ENCODE measurements around the gene NCAPD2. TPM values are rescaled to one million over a fixed set of nuclear protein-coding genes. Genes with fewer than 3 reads are reported as not detected.

The NCAPD2 gene
- total RNA-seq, 1 donor from 2014 or later = 113 TPM

DNA sequence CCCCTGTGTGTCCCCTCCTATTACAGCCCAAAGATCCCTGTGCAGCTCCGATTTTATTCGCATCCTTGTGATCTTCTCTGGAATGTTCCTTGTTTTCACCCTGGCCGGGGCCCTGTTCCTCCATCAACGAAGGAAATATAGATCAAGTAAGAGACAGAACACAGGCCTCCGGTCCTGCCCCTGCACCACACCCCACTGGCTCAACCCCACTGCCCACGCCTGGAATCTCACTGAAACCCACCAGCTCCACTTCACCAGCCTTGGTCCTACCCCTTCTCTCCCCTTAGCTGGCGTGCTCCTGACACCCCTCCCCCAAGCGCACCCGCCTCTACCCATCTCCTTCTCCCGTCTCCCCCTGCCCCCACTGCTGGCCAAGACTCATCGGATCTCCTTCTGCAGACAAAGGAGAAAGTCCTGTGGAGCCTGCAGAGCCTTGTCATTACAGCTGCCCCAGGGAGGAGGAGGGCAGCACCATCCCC, 43.0 kb upstream of the NCAPD2 start:
- no peaks in the 10 kb centered on the region for H4K20me1 ChIP-seq (ENCODE audit: low read depth)
- Mint-ChIP-seq H3K27me3 (ENCODE audit: insufficient read depth, low read depth) (peaks cover 7% of the 10 kb centered on the region), H3K36me3 (no peaks in the 10 kb centered on the region), H3K9me3 (no peaks in the 10 kb centered on the region), H3K27ac (peak overlapping the region; percentile 98), H3K4me1 (peaks cover 44% of the 10 kb centered on the region), H3K4me3 (peak overlapping the region; percentile 78)
- H3K4me1 ChIP-seq = peaks cover 38% of the 10 kb centered on the region
- peaks cover 38% of the 10 kb centered on the region for H3F3A ChIP-seq (ENCODE audit: low read depth)
- peak overlapping the region; percentile 77 for H3K4me2 ChIP-seq
- peak overlapping the region; percentile 30 for H3K4me3 ChIP-seq
- no peak for DNase-seq (ENCODE audit: low spot score)
- TF ChIP-seq, protein P1, sequence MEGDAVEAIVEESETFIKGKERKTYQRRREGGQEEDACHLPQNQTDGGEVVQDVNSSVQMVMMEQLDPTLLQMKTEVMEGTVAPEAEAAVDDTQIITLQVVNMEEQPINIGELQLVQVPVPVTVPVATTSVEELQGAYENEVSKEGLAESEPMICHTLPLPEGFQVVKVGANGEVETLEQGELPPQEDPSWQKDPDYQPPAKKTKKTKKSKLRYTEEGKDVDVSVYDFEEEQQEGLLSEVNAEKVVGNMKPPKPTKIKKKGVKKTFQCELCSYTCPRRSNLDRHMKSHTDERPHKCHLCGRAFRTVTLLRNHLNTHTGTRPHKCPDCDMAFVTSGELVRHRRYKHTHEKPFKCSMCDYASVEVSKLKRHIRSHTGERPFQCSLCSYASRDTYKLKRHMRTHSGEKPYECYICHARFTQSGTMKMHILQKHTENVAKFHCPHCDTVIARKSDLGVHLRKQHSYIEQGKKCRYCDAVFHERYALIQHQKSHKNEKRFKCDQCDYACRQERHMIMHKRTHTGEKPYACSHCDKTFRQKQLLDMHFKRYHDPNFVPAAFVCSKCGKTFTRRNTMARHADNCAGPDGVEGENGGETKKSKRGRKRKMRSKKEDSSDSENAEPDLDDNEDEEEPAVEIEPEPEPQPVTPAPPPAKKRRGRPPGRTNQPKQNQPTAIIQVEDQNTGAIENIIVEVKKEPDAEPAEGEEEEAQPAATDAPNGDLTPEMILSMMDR (IDR thresholded peaks at IDR 0.05) = no peak
- no peak for TF ChIP-seq EZH2 (IDR thresholded peaks at IDR 0.05)
- TF ChIP-seq EZH2phosphoT487 (IDR thresholded peaks at IDR 0.05) = no peak
- H3K36me3 ChIP-seq = no peaks in the 10 kb centered on the region
- H3K27ac ChIP-seq = peak overlapping the region; percentile 91
- peak overlapping the region; percentile 59 for H2AFZ ChIP-seq (replicated peaks)
- H3K79me2 ChIP-seq (ENCODE audit: low read depth) = no peaks in the 10 kb centered on the region
- H3K9ac ChIP-seq = no peak overlapping the region
- no peaks in the 10 kb centered on the region for H3K27me3 ChIP-seq
- no peaks in the 10 kb centered on the region for H3K9me3 ChIP-seq (ENCODE audit: low read depth)

GRCh38 chr12:6451348-6452244, 42.3 kb upstream of the NCAPD2 start, which contains the start of gene TAPBPL:
TSS of gene TAPBPL (plus strand) at chr12:6452042. CDS start at chr12:6452249, 207 bp downstream.
- H3K79me2 ChIP-seq (ENCODE audit: low read depth) = no peaks in the 10 kb centered on the region
- H4K20me1 ChIP-seq (ENCODE audit: low read depth) = no peaks in the 10 kb centered on the region
- no peaks in the 10 kb centered on the region for H3K36me3 Mint-ChIP-seq
- peaks cover 38% of the 10 kb centered on the region for H3F3A ChIP-seq (ENCODE audit: low read depth)
- H3K4me1 ChIP-seq = peaks cover 38% of the 10 kb centered on the region
- peak within 1 kb of the TSS; percentile 30 for H3K4me3 ChIP-seq
- peak within 1 kb of the TSS; percentile 59 for H2AFZ ChIP-seq (replicated peaks)
- no peaks in the 10 kb centered on the region for H3K9me3 Mint-ChIP-seq
- peaks cover 39% of the 10 kb centered on the region for H3K4me1 Mint-ChIP-seq
- H3K36me3 ChIP-seq = no peaks in the 10 kb centered on the region
- H3K9ac ChIP-seq = no peak within 1 kb of the TSS
- H3K27me3 Mint-ChIP-seq (ENCODE audit: insufficient read depth, low read depth) = peaks cover 7% of the 10 kb centered on the region
- no peaks in the 10 kb centered on the region for H3K9me3 ChIP-seq (ENCODE audit: low read depth)
- peak; percentile 89 for DNase-seq (ENCODE audit: low spot score)
- H3K4me3 Mint-ChIP-seq = peak within 1 kb of the TSS; percentile 78
- no peak for TF ChIP-seq EZH2 (IDR thresholded peaks at IDR 0.05)
- TF ChIP-seq, protein P1 (IDR thresholded peaks at IDR 0.05) = no peak
- TF ChIP-seq EZH2phosphoT487 (IDR thresholded peaks at IDR 0.05) = no peak
- no peaks in the 10 kb centered on the region for H3K27me3 ChIP-seq
- peak within 1 kb of the TSS; percentile 91 for H3K27ac ChIP-seq
- H3K4me2 ChIP-seq = peak within 1 kb of the TSS; percentile 77
- H3K27ac Mint-ChIP-seq = peak within 1 kb of the TSS; percentile 98

GRCh38 chr12:6452245-6452943, 41.5 kb upstream of the NCAPD2 start:
- Histone ChIP-seq H2AFZ (replicated peaks) (peak overlapping the region; percentile 42), H3K9ac (no peak overlapping the region)

More at GRCh38 chr12:6452245-6452943, 41.5 kb upstream of the NCAPD2 start:
- H3K27ac Mint-ChIP-seq = peak overlapping the region; percentile 98
- Histone ChIP-seq H3K27me3 (no peaks in the 10 kb centered on the region), H3F3A (ENCODE audit: low read depth) (peaks cover 38% of the 10 kb centered on the region), H4K20me1 (ENCODE audit: low read depth) (no peaks in the 10 kb centered on the region), H3K4me3 (no peak overlapping the region), H3K27ac (peak overlapping the region; percentile 91), H3K9me3 (ENCODE audit: low read depth) (no peaks in the 10 kb centered on the region), H3K79me2 (ENCODE audit: low read depth) (no peaks in the 10 kb centered on the region), H3K4me1 (peaks cover 38% of the 10 kb centered on the region), H3K36me3 (no peaks in the 10 kb centered on the region), H3K4me2 (peak overlapping the region; percentile 77)
- peak; percentile 14 for DNase-seq (ENCODE audit: low spot score)
- H3K9me3 Mint-ChIP-seq = no peaks in the 10 kb centered on the region
- H3K4me3 Mint-ChIP-seq = peak overlapping the region; percentile 78
- H3K4me1 Mint-ChIP-seq = peaks cover 38% of the 10 kb centered on the region
- TF ChIP-seq, protein P1 (IDR thresholded peaks at IDR 0.05) = no peak
- TF ChIP-seq EZH2phosphoT487 (IDR thresholded peaks at IDR 0.05) (no peak), EZH2 (IDR thresholded peaks at IDR 0.05) (no peak)
- no peaks in the 10 kb centered on the region for H3K36me3 Mint-ChIP-seq
- peaks cover 7% of the 10 kb centered on the region for H3K27me3 Mint-ChIP-seq (ENCODE audit: insufficient read depth, low read depth)

All from neural progenitor cell (in vitro differentiated cells).